ENCODE data around the gene XPO6.

XPO6 gene

DNA sequence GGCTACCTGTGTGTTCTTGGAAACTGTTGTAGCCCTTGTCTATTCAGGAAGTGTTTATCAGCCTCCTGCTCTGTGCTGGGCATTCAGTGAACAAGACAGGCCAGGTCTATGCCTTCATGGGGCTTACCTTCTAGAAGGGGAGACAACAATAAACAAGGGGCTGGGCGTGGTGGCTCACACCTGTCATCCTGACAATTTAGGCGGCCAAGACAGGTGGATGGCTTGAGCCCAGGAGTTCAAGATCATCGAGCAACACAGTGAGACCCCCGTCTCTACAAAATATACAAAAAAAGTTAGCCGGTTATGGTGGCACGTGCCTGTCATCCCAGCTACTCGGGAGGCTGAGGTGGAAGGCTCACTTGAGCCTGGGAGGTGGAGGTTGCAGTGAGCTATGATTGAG is 142.8 kb downstream of the XPO6 start:
- no peak for DNase-seq (ENCODE audit: low read depth)
- TF ChIP-seq CTCF (IDR thresholded peaks at IDR 0.05; ENCODE audit: insufficient read depth, low read depth, low read length, missing control alignments) = no peak
- H3K4me3 ChIP-seq (ENCODE audit: low read depth, low read length) = no peak overlapping the region

DNA sequence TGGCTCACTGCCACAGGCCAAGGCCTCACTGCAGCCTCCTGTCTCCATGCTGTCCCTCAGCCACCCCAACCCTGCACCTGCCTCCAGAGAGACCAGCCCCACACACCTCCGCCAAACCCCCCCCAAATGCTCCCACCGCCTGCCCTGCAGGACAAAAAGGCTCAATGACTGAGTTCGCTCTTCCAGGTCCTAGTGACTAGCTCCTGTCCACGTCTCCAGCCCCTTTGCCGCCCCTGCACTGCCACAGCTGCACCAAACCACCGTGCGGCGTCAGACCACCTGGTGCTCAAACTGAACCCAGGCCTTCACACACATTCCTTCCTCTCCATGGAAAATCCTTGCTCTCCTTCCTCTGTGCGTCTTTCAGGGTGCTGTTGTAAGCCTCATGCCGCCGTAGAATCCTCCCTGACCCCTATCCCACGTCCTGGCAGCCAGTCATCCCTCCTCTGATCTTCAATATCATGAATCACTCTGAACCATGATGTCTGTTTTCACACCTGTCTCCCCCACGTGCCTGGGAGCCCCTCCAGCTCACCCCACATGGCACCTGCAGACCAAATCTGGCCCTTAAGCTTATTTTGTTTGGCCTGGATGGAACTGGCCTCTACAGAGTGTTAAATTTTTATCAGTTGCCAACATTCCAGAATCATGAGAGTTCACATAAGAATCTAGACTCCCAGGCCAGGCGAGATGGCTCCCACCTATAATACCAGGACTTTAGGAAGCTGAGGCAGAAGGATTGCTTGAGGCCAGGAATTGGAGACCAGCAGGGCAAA is 144.0 kb downstream of the XPO6 start:
- no peak overlapping the region for H3K4me3 ChIP-seq (ENCODE audit: low read depth, low read length)
- no peak for TF ChIP-seq CTCF (IDR thresholded peaks at IDR 0.05; ENCODE audit: insufficient read depth, low read depth, low read length, missing control alignments)
- DNase-seq (ENCODE audit: low read depth) = no peak

- no peak for TF ChIP-seq CTCF (IDR thresholded peaks at IDR 0.05; ENCODE audit: insufficient read depth, low read depth, low read length, missing control alignments)
- no peak for DNase-seq (ENCODE audit: low read depth)
- H3K4me3 ChIP-seq (ENCODE audit: low read depth, low read length) = no peak overlapping the region
Observed at GRCh38 chr16:28064706-28065249, 147.0 kb downstream of the XPO6 start.

- no peak for TF ChIP-seq CTCF (IDR thresholded peaks at IDR 0.05; ENCODE audit: insufficient read depth, low read depth, low read length, missing control alignments)
- DNase-seq (ENCODE audit: low read depth) = no peak
- H3K4me3 ChIP-seq (ENCODE audit: low read depth, low read length) = no peak overlapping the region
Observed at GRCh38 chr16:28064150-28064549, 147.6 kb downstream of the XPO6 start.

- DNase-seq (ENCODE audit: low read depth) = no peak
- H3K4me3 ChIP-seq (ENCODE audit: low read depth, low read length) = no peak within 1 kb of the TSS
- no peak for TF ChIP-seq CTCF (IDR thresholded peaks at IDR 0.05; ENCODE audit: insufficient read depth, low read depth, low read length, missing control alignments)
Observed at GRCh38 chr16:28063591-28064061, 148.1 kb downstream of the XPO6 start, which contains the start of gene GSG1L. Gene GSG1L (minus strand): TSS chr16:28063714. CDS start chr16:28063424, 290 bp downstream.

DNA sequence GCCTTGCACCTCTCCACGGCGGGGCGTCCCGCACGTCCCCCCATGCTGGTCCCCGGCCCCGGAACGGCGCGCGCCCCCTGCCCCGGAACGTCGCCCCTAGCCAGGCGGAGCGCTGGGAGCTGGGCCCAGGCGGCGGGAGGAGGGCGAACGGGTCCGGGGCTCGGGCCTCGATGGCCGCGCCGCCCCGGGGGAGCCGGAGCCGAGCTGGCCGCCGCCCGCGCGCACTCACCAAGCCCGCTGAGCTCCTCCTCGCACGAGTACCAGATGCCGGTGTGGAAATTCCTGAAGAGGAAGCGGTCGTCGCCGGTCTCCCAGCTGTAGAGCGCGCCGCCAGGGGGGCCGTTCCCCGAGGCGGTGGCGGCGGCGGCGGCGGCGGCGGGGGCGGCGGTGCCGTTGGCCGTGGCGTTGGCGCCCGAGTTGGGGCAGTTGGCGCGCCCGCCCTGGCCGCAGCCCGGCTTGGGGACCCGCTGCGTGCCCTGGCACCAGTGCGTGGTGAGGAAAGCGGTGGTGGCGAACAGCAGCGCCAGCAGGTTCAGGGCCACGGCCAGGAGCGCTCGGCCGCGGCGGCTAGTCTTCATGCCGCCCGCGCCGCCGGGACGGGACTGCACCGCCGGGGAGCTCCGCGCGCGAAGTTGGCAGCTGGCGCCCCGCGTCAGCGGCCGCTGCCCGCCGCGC is 148.8 kb downstream of the XPO6 start:
- no peak for DNase-seq (ENCODE audit: low read depth)
- H3K4me3 ChIP-seq (ENCODE audit: low read depth, low read length) = no peak overlapping the region
- TF ChIP-seq CTCF (IDR thresholded peaks at IDR 0.05; ENCODE audit: insufficient read depth, low read depth, low read length, missing control alignments) = no peak

Data from GM12865 (cell line).